Measurements from ENCODE around the gene GRIPAP1.
A peak's percentile ranks its signal among the peaks of the same experiment; 100 is the strongest.

The GRIPAP1 gene

GRCh38 chrX:48933757-48934156 lies 68.3 kb downstream of the GRIPAP1 start:
- peaks cover 15% of the 10 kb centered on the region for H3F3A ChIP-seq (ENCODE audit: insufficient read depth)
- no peaks in the 10 kb centered on the region for H3K36me3 ChIP-seq (ENCODE audit: low read length)
- H3K9ac ChIP-seq (ENCODE audit: low read length) = no peak overlapping the region
- H3K27ac ChIP-seq (ENCODE audit: low read depth, low read length) = peak overlapping the region; percentile 44
- no peaks in the 10 kb centered on the region for H3K27me3 ChIP-seq (ENCODE audit: low read length)
- H3K4me3 ChIP-seq (ENCODE audit: insufficient read depth, low read length, poor library complexity, severe bottlenecking) = no peak overlapping the region
- no peak overlapping the region for H2AFZ ChIP-seq (ENCODE audit: low read depth, low read length, severe bottlenecking)
- TF ChIP-seq EZH2phosphoT487 (conservative IDR thresholded peaks at IDR 0.05; ENCODE audit: low read length) (no peak), CTCF (IDR thresholded peaks at IDR 0.05; ENCODE audit: insufficient read depth, low read length, poor library complexity, severe bottlenecking) (no peak)
- H3K9me2 ChIP-seq (replicated peaks; ENCODE audit: insufficient read depth, low read length) = no peaks in the 10 kb centered on the region
- H3K4me2 ChIP-seq (ENCODE audit: low read depth, low read length, poor library complexity, severe bottlenecking) = no peak overlapping the region
- H4K20me1 ChIP-seq (ENCODE audit: low read depth, low read length) = no peaks in the 10 kb centered on the region
- no peaks in the 10 kb centered on the region for H3K9me3 ChIP-seq (ENCODE audit: insufficient read depth, low read length)
- H3K79me2 ChIP-seq (ENCODE audit: insufficient read depth, low read length) = no peaks in the 10 kb centered on the region

GRCh38 chrX:48927736-48928382 lies 74.2 kb downstream of the GRIPAP1 start:
- no peaks in the 10 kb centered on the region for H3K9me3 ChIP-seq (ENCODE audit: insufficient read depth, low read length)

GRCh38 chrX:48927123-48927522 lies 74.9 kb downstream of the GRIPAP1 start:
- H3K9ac ChIP-seq (ENCODE audit: low read length) = no peak overlapping the region
- H3K4me2 ChIP-seq (ENCODE audit: low read depth, low read length, poor library complexity, severe bottlenecking) = no peak overlapping the region
- no peaks in the 10 kb centered on the region for H3K36me3 ChIP-seq (ENCODE audit: low read length)
- no peaks in the 10 kb centered on the region for H3F3A ChIP-seq (ENCODE audit: insufficient read depth)
- TF ChIP-seq CTCF (IDR thresholded peaks at IDR 0.05; ENCODE audit: insufficient read depth, low read length, poor library complexity, severe bottlenecking) = no peak
- TF ChIP-seq EZH2phosphoT487 (conservative IDR thresholded peaks at IDR 0.05; ENCODE audit: low read length) = no peak
- no peaks in the 10 kb centered on the region for H3K9me2 ChIP-seq (replicated peaks; ENCODE audit: insufficient read depth, low read length)
- no peaks in the 10 kb centered on the region for H3K9me3 ChIP-seq (ENCODE audit: insufficient read depth, low read length)
- no peaks in the 10 kb centered on the region for H3K27me3 ChIP-seq (ENCODE audit: low read length)
- H3K27ac ChIP-seq (ENCODE audit: low read depth, low read length) = no peak overlapping the region
- no peaks in the 10 kb centered on the region for H4K20me1 ChIP-seq (ENCODE audit: low read depth, low read length)
- no peak overlapping the region for H3K4me3 ChIP-seq (ENCODE audit: insufficient read depth, low read length, poor library complexity, severe bottlenecking)
- H2AFZ ChIP-seq (ENCODE audit: low read depth, low read length, severe bottlenecking) = no peak overlapping the region
- H3K79me2 ChIP-seq (ENCODE audit: insufficient read depth, low read length) = no peaks in the 10 kb centered on the region

More at GRCh38 chrX:48927736-48928382, 74.2 kb downstream of the GRIPAP1 start:
- no peak overlapping the region for H3K27ac ChIP-seq (ENCODE audit: low read depth, low read length)
- no peaks in the 10 kb centered on the region for H4K20me1 ChIP-seq (ENCODE audit: low read depth, low read length)
- no peak for TF ChIP-seq EZH2phosphoT487 (conservative IDR thresholded peaks at IDR 0.05; ENCODE audit: low read length)
- no peak for TF ChIP-seq CTCF (IDR thresholded peaks at IDR 0.05; ENCODE audit: insufficient read depth, low read length, poor library complexity, severe bottlenecking)
- no peaks in the 10 kb centered on the region for H3K79me2 ChIP-seq (ENCODE audit: insufficient read depth, low read length)
- no peaks in the 10 kb centered on the region for H3K36me3 ChIP-seq (ENCODE audit: low read length)
- no peak overlapping the region for H3K4me2 ChIP-seq (ENCODE audit: low read depth, low read length, poor library complexity, severe bottlenecking)
- no peak overlapping the region for H3K4me3 ChIP-seq (ENCODE audit: insufficient read depth, low read length, poor library complexity, severe bottlenecking)
- no peaks in the 10 kb centered on the region for H3K27me3 ChIP-seq (ENCODE audit: low read length)
- no peaks in the 10 kb centered on the region for H3F3A ChIP-seq (ENCODE audit: insufficient read depth)
- no peaks in the 10 kb centered on the region for H3K9me2 ChIP-seq (replicated peaks; ENCODE audit: insufficient read depth, low read length)
- H2AFZ ChIP-seq (ENCODE audit: low read depth, low read length, severe bottlenecking) = no peak overlapping the region
- no peak overlapping the region for H3K9ac ChIP-seq (ENCODE audit: low read length)

Data from SU-DHL-6 (cell line).